ENCODE data around the gene MLPH.
A peak's percentile ranks its signal among the peaks of the same experiment; 100 is the strongest.

The MLPH gene

DNA sequence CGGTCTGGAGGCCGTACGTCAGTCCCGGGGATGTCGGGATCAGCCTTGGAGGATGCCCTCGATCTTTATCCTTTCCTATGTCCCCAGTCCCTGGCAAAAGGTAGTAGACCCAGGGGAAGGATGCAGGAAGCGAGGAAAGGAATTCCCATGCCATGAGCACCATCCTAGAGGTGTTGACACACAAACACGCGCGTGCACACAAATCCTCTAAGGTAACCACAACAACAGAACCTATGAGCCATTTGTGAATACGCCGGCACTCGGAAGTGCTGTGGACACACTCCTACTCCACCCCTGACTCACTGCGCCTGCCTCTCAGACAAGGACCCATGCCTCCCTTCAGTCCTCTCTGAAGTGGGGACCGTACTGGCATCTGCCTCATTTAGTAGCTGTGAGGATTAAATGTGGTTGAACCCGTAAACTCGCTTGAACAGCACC is 11.3 kb upstream of the MLPH start:
- H3K4me3 ChIP-seq (replicated peaks in 1 of 2; ENCODE audit: low read depth in 2 of 2, low read length in 2 of 2), result peak overlapping the region; percentile 45 to 48
- peak; percentile 66 to 92 for DNase-seq (ENCODE audit: low read depth in 2 of 2)
- TF ChIP-seq, protein P1, sequence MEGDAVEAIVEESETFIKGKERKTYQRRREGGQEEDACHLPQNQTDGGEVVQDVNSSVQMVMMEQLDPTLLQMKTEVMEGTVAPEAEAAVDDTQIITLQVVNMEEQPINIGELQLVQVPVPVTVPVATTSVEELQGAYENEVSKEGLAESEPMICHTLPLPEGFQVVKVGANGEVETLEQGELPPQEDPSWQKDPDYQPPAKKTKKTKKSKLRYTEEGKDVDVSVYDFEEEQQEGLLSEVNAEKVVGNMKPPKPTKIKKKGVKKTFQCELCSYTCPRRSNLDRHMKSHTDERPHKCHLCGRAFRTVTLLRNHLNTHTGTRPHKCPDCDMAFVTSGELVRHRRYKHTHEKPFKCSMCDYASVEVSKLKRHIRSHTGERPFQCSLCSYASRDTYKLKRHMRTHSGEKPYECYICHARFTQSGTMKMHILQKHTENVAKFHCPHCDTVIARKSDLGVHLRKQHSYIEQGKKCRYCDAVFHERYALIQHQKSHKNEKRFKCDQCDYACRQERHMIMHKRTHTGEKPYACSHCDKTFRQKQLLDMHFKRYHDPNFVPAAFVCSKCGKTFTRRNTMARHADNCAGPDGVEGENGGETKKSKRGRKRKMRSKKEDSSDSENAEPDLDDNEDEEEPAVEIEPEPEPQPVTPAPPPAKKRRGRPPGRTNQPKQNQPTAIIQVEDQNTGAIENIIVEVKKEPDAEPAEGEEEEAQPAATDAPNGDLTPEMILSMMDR (IDR thresholded peaks at IDR 0.05; ENCODE audit: low read depth, low read length), result no peak

DNA sequence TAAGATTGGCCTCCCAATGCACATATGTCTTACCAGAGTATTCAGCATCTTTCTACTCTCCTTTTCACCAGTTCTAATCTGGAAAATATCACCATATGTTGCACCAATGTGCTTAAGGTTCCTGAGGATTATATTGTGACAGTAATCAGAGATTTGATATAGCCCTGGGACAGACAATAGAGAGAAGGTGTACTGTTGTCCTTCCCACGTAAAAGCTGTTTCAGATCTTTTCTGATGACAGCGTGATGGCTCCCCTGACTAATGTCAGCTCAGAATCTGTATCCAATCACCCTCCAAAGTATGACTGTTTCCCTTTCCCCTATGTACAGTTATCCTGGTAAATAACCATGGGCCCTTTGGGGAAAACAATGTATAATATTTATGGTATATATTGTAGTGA is 9.0 kb upstream of the MLPH start:
- TF ChIP-seq, protein P1 (IDR thresholded peaks at IDR 0.05; ENCODE audit: low read depth, low read length), result no peak
- no peak overlapping the region for H3K4me3 ChIP-seq (replicated peaks in 1 of 2; ENCODE audit: low read depth in 2 of 2, low read length in 2 of 2)
- no peak for DNase-seq (ENCODE audit: low read depth in 2 of 2)

DNA sequence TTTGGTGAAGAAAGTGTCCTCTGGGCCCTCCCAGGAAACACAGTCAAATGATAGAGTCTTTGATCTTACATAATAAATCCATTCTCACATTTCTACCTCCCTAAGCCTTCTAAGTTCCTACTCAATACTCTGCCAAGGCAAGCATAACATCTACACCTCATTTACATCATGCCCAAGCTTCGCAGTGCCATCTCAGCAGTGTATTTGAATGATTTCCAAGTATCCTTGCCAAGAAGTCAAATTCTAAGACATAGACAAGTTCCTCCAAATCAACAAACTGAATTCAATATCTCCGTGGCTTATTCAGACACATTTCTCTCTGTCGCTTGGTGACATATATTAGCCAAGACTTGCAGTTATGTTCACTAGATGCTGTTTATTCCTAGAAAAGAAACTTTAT is 8.1 kb upstream of the MLPH start:
- H3K4me3 ChIP-seq (replicated peaks in 1 of 2; ENCODE audit: low read depth in 2 of 2, low read length in 2 of 2), result no peak overlapping the region
- TF ChIP-seq, protein P1 (IDR thresholded peaks at IDR 0.05; ENCODE audit: low read depth, low read length), result no peak
- no peak for DNase-seq (ENCODE audit: low read depth in 2 of 2)

DNA sequence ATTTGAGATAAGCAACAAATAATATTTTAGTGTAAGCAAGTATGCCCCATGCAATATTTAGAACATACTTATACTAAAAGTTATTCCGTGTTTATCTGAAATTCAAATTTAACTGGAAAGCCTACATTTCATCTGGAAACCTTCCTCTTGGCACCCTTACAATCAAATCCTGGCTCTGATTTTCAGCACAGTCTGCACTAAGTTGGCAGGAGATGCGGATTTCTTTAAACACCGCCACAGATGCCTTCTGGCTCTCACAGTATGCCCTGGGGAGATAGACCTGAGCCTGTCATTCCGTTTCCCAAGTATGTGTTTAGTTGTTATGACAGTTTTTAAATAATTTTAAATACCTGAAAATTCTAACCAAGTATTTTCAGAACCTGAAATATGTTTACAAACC is 7.3 kb upstream of the MLPH start:
- DNase-seq (ENCODE audit: low read depth in 2 of 2), result peak in 1 of 2 donors; percentile 60
- TF ChIP-seq, protein P1 (IDR thresholded peaks at IDR 0.05; ENCODE audit: low read depth, low read length), result no peak
- no peak overlapping the region for H3K4me3 ChIP-seq (replicated peaks in 1 of 2; ENCODE audit: low read depth in 2 of 2, low read length in 2 of 2)

DNA sequence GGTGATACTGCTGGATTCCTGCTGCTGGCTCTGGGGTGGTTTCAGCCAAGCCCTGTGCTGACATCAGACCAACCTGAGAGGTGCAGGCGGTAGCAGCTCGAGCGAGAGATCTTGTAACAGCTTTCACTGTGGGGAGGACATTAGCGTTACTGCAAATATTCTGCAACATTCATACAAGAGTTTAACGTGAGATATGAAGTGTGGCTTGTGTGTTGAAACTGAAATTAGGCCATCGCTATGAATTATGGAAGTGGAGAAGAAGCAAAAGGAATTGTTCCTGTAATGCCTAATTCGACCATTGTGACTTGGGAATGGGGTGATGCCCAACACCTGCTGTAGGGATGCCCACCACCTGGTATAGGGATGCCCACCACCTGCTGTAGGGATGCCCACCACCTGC is 6.5 kb upstream of the MLPH start:
- no peak for DNase-seq (ENCODE audit: low read depth in 2 of 2)
- TF ChIP-seq, protein P1 (IDR thresholded peaks at IDR 0.05; ENCODE audit: low read depth, low read length), result no peak
- no peak overlapping the region for H3K4me3 ChIP-seq (replicated peaks in 1 of 2; ENCODE audit: low read depth in 2 of 2, low read length in 2 of 2)

DNA sequence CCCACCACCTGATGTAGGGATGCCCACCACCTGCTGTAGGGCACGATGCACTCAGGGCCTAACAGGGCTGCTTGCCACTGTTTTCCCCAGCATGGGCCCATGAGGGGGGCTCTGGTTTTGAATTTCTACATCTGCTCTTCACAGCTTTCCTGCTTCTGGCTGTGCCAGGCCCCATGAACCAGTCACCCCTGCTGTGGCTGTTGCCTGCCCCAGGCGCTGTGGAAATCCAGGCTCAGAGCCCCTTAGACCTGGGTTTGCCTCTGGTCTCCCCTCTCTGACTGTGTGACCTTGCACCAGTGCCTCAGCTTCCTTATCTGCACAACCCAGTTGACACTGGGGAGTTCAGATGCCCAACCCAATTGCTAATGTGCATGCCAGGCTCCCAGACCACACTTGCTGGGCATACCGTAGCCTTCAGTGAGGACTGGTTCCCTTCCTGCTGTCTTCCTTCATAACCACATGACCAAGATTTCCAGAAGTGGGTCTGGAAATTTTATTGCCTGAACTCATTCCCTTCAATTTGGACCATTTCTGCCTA is 6.0 kb upstream of the MLPH start:
- H3K4me3 ChIP-seq (replicated peaks in 1 of 2; ENCODE audit: low read depth in 2 of 2, low read length in 2 of 2), result no peak overlapping the region
- no peak for DNase-seq (ENCODE audit: low read depth in 2 of 2)
- TF ChIP-seq, protein P1 (IDR thresholded peaks at IDR 0.05; ENCODE audit: low read depth, low read length), result no peak

DNA sequence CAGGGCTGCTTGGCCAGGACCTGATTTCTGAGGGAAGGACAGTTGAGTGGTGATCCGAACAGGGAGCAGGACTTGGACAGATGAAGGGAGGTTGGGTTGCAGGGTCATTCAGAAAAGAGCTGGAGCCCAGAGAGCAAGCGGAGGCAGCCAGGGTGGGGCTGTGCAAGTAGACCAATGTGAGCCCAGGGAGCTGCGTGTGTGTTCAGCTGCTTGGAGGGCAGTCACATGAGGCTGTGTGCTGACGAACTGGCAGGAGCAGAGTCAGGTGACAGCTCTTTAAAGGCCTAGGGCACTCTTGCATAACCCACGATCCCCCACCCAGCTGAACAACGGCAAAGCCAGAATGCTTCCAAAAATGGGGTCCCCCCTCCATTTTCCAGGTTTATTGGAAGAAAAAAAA is 4.6 kb upstream of the MLPH start:
- TF ChIP-seq, protein P1 (IDR thresholded peaks at IDR 0.05; ENCODE audit: low read depth, low read length), result no peak
- peak in 1 of 2 donors; percentile 68 for DNase-seq (ENCODE audit: low read depth in 2 of 2)
- H3K4me3 ChIP-seq (replicated peaks in 1 of 2; ENCODE audit: low read depth in 2 of 2, low read length in 2 of 2), result no peak overlapping the region

All from cardiac fibroblast (primary cell).